GM18511 (cell line): ENCODE measurements around the gene SNRNP70.
"Not testable (repeated sequence)": the region's sequence is repeated elsewhere in the genome, so short reads cannot be mapped to it uniquely, and the experiment has no call there.

Experiments used
- ATAC-seq: cut with Tn5 transposase; IDR thresholded peaks from one replicate; pipeline ENCODE4 v1.9.1; 2021; ENCODE audit warnings: mild to moderate bottlenecking, moderate library complexity; ENCODE audit not compliant: unreplicated experiment

The SNRNP70 gene

GRCh38 chr19:49141352-49141751 lies 56.1 kb downstream of the SNRNP70 start:
- ATAC-seq, result no peak

- ATAC-seq, result no peak
These were observed 57.6 kb downstream of the SNRNP70 start for GRCh38 chr19:49142866-49143335.

GRCh38 chr19:49145573-49146407 lies 60.5 kb downstream of the SNRNP70 start:
- ATAC-seq, result no peak

GRCh38 chr19:49146408-49146770 lies 61.1 kb downstream of the SNRNP70 start:
- not testable (repeated sequence) for ATAC-seq

- no peak for ATAC-seq
These were observed 62.9 kb downstream of the SNRNP70 start for GRCh38 chr19:49148044-49148682.

GRCh38 chr19:49148784-49149651 lies 63.8 kb downstream of the SNRNP70 start:
- ATAC-seq, result no peak

- no peak for ATAC-seq
These were observed 64.4 kb downstream of the SNRNP70 start for GRCh38 chr19:49149652-49150105.

GRCh38 chr19:49150106-49150943 lies 65.1 kb downstream of the SNRNP70 start:
- no peak for ATAC-seq

- ATAC-seq, result no peak
These were observed 65.6 kb downstream of the SNRNP70 start for GRCh38 chr19:49150944-49151243.

- no peak for ATAC-seq
These were observed 66.2 kb downstream of the SNRNP70 start for GRCh38 chr19:49151267-49152118.

GRCh38 chr19:49152119-49152550 lies 66.9 kb downstream of the SNRNP70 start:
- ATAC-seq, result no peak

- ATAC-seq, result no peak
These were observed 68.0 kb downstream of the SNRNP70 start for GRCh38 chr19:49153167-49153809.

- ATAC-seq, result no peak
These were observed 69.0 kb downstream of the SNRNP70 start for GRCh38 chr19:49154279-49154678.

- no peak for ATAC-seq
These were observed 70.0 kb downstream of the SNRNP70 start, which contains the start of gene HRC for GRCh38 chr19:49155005-49155819. TSS of gene HRC (minus strand) at chr19:49155396. CDS start at chr19:49155237, 159 bp downstream.

- ATAC-seq, result no peak
These were observed 70.6 kb downstream of the SNRNP70 start for GRCh38 chr19:49155820-49156346.

GRCh38 chr19:49157445-49158224 lies 72.4 kb downstream of the SNRNP70 start, which contains the start of gene TRPM4:
TSS of gene TRPM4 (plus strand) at chr19:49157792. CDS start at chr19:49157867, 75 bp downstream.
- no peak for ATAC-seq
